Fibroblast of lung (primary cell): ENCODE results near the gene CHRM1.

Experiments used
- CTCF ChIP-seq, 2 donors: IDR thresholded peaks in 1 of 2; conservative IDR thresholded peaks in 1 of 2; 1 replicate in 1 of 2; 2 replicates in 1 of 2; pipeline ENCODE4 v1.5.1; 2011 to 2012; ENCODE audit warnings: low read length in 2 of 2, control low read depth in 1 of 2, inconsistent platforms in 1 of 2, low read depth in 1 of 2, mild to moderate bottlenecking in 1 of 2
- EZH2 ChIP-seq: IDR thresholded peaks from 2 replicates; pipeline ENCODE4 v1.5.1; 2012; ENCODE audit warnings: low read length, control low read depth, mild to moderate bottlenecking; ENCODE audit errors: missing control alignments

GRCh38 chr11:62918531-62918930 is 2.6 kb downstream of the CHRM1 start:
- TF ChIP-seq CTCF (conservative IDR thresholded peaks at IDR 0.05 in 1 of 2, IDR thresholded peaks at IDR 0.05 in 1 of 2; ENCODE audit: low read depth in 1 of 2, low read length in 2 of 2): no peak
- TF ChIP-seq EZH2: no peak
